ENCODE data around the gene CEMIP.

DNA sequence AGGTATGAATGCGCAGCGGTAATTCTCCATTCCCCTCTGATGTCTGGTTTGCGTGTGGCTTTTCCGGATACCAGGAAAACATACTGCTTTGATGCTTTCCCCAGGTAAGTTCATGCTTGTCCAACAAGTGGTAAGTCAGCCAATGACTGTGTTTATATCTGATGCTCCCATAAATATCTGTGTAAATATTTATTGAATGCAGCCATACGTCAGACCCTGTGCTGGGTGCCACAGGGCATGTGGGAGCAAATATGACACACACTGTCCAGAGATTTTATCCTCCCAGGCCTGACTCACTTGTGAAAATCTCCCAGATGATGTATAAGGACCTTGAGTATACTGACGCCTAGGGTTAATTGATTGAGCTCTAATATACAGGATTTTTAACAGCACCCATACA, 29.6 kb upstream of the CEMIP start:
- TF ChIP-seq, protein P1, sequence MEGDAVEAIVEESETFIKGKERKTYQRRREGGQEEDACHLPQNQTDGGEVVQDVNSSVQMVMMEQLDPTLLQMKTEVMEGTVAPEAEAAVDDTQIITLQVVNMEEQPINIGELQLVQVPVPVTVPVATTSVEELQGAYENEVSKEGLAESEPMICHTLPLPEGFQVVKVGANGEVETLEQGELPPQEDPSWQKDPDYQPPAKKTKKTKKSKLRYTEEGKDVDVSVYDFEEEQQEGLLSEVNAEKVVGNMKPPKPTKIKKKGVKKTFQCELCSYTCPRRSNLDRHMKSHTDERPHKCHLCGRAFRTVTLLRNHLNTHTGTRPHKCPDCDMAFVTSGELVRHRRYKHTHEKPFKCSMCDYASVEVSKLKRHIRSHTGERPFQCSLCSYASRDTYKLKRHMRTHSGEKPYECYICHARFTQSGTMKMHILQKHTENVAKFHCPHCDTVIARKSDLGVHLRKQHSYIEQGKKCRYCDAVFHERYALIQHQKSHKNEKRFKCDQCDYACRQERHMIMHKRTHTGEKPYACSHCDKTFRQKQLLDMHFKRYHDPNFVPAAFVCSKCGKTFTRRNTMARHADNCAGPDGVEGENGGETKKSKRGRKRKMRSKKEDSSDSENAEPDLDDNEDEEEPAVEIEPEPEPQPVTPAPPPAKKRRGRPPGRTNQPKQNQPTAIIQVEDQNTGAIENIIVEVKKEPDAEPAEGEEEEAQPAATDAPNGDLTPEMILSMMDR (IDR thresholded peaks at IDR 0.05), result no peak
- no peak for TF ChIP-seq EZH2 (IDR thresholded peaks at IDR 0.05)

Data from neural progenitor cell (in vitro differentiated cells).